HEK293T (cell line): ENCODE measurements around the gene ALKBH5.

Source experiments
- CTCF ChIA-PET: fragments of 350-600 bp; formaldehyde crosslinking; extraction: SDS; loops from one replicate; lab custom pipeline; 2021; ENCODE audit warnings: antibody characterized with exemption, inconsistent platforms; lab: Yijun Ruan, JAX
- POLR2A ChIA-PET: fragments of 350-600 bp; formaldehyde crosslinking; extraction: SDS; loops from one replicate; lab custom pipeline; 2020; ENCODE audit warnings: antibody characterized with exemption, inconsistent platforms; lab: Yijun Ruan, JAX
- DNase-seq: peaks from one replicate; pipeline ENCODE4 v3.0.0; 2012; ENCODE audit warnings: mixed read lengths; ENCODE audit errors: extremely low spot score
- ARNT ChIP-seq: fragments of 450-650 bp; IDR thresholded peaks from 2 replicates; pipeline ENCODE4 v1.6.1; 2017; ENCODE audit warnings: mild to moderate bottlenecking
- BHLHE40 ChIP-seq: fragments of 450-650 bp; IDR thresholded peaks from 2 replicates; pipeline ENCODE4 v1.6.1; 2016; ENCODE audit warnings: mild to moderate bottlenecking, moderate library complexity, borderline replicate concordance
- CTBP1 ChIP-seq: fragments of 450-650 bp; IDR thresholded peaks from 2 replicates; pipeline ENCODE4 v1.6.1; 2016; ENCODE audit warnings: borderline replicate concordance
- ELF4 ChIP-seq: fragments of 450-650 bp; IDR thresholded peaks from 2 replicates; pipeline ENCODE4 v1.6.1; 2017; ENCODE audit warnings: antibody characterized with exemption
- FOXA1 ChIP-seq: fragments of 450-650 bp; IDR thresholded peaks from 2 replicates; pipeline ENCODE4 v1.6.1; 2016; ENCODE audit warnings: mild to moderate bottlenecking
- FOXK2 ChIP-seq: fragments of 450-650 bp; IDR thresholded peaks from 2 replicates; pipeline ENCODE4 v1.6.1; 2016; ENCODE audit warnings: mild to moderate bottlenecking
- FOXM1 ChIP-seq: fragments of 450-650 bp; IDR thresholded peaks from 2 replicates; pipeline ENCODE4 v1.6.1; 2017; ENCODE audit warnings: mild to moderate bottlenecking, borderline replicate concordance
- HDGF ChIP-seq: fragments of 450-650 bp; IDR thresholded peaks from 2 replicates; pipeline ENCODE4 v1.6.1; 2017; ENCODE audit warnings: antibody characterized with exemption, borderline replicate concordance
- L3MBTL2 ChIP-seq: fragments of 450-650 bp; conservative IDR thresholded peaks from 2 replicates; pipeline ENCODE4 v1.6.1; 2016; ENCODE audit warnings: mild to moderate bottlenecking
- LEF1 ChIP-seq: fragments of 450-650 bp; IDR thresholded peaks from 2 replicates; pipeline ENCODE4 v1.6.1; 2017; ENCODE audit warnings: mild to moderate bottlenecking, borderline replicate concordance
- NFRKB ChIP-seq: fragments of 450-650 bp; IDR thresholded peaks from 2 replicates; pipeline ENCODE4 v1.6.1; 2016; ENCODE audit warnings: mild to moderate bottlenecking, moderate library complexity
- PKNOX1 ChIP-seq: fragments of 450-650 bp; IDR thresholded peaks from 2 replicates; pipeline ENCODE4 v1.6.1; 2016
- SP1 ChIP-seq: fragments of 450-650 bp; IDR thresholded peaks from 2 replicates; pipeline ENCODE4 v1.6.1; 2017
- SUZ12 ChIP-seq: fragments of 450-650 bp; IDR thresholded peaks from 2 replicates; pipeline ENCODE4 v1.6.1; 2016; ENCODE audit warnings: mild to moderate bottlenecking
- TARDBP ChIP-seq: fragments of 450-650 bp; IDR thresholded peaks from 2 replicates; pipeline ENCODE4 v1.6.1; 2016
- ZNF384 ChIP-seq: fragments of 450-650 bp; IDR thresholded peaks from 2 replicates; pipeline ENCODE4 v1.6.1; 2016

The ALKBH5 gene

GRCh38 chr17:18252160-18252559 is 68.5 kb downstream of the ALKBH5 start:
- POLR2A ChIA-PET: no interaction called here
- CTCF ChIA-PET: no interaction called here
- no peak for DNase-seq
- no peak for TF ChIP-seq SUZ12
- TF ChIP-seq FOXK2: no peak
- no peak for TF ChIP-seq HDGF
- no peak for TF ChIP-seq LEF1
- no peak for TF ChIP-seq SP1
- no peak for TF ChIP-seq ELF4
- no peak for TF ChIP-seq BHLHE40
- TF ChIP-seq ZNF384: no peak
- no peak for TF ChIP-seq L3MBTL2
- TF ChIP-seq NFRKB: no peak
- TF ChIP-seq FOXM1: no peak
- no peak for TF ChIP-seq TARDBP
- no peak for TF ChIP-seq FOXA1
- TF ChIP-seq ARNT: no peak
- TF ChIP-seq CTBP1: no peak
- TF ChIP-seq PKNOX1: no peak

DNA sequence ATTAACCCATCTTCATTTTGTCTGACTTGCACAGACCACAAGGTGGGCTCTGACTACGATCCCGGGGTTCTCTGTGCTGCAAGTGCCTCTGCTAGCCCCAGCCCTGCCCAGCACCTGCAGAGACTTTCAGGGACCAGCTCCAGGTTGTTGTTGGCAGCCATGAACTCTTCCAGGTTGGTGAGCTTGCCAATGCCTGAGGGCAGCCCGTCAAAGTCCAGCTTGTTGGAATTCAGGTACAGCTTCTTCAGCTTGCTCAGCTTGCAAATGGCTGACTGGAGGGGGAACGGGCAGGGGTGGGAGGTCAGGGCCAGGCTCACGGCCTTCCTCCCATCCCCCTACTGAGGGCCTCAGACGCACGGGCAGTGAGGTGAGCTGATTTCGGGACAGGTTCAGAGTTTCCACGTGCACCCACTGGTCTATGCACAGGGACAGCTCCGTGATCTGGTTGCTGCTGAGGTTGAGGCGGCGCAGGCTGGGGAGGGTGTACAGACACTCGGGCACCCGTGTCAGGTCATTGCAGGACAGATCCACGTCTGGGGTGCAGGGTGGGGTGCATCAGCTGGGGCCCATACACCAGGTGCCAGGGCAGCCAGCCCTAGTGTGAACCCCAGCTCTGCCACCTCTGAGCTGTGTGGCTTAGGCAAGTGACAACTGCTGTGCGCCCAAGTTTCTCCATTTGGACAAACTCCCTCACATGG is 69.7 kb downstream of the ALKBH5 start:
- ChIA-PET POLR2A (interaction anchor here (1.1 kb wide), 1 partner anchor 61 kb away, joined by 3 read pairs; the partner anchor contains the start of gene TOP3A), CTCF (interaction anchor here (0.6 kb wide), 1 partner anchor 105 kb away, joined by 3 read pairs; no protein-coding TSS in a partner anchor)
- no peak for DNase-seq
- no peak for TF ChIP-seq ARNT
- no peak for TF ChIP-seq SUZ12

DNA sequence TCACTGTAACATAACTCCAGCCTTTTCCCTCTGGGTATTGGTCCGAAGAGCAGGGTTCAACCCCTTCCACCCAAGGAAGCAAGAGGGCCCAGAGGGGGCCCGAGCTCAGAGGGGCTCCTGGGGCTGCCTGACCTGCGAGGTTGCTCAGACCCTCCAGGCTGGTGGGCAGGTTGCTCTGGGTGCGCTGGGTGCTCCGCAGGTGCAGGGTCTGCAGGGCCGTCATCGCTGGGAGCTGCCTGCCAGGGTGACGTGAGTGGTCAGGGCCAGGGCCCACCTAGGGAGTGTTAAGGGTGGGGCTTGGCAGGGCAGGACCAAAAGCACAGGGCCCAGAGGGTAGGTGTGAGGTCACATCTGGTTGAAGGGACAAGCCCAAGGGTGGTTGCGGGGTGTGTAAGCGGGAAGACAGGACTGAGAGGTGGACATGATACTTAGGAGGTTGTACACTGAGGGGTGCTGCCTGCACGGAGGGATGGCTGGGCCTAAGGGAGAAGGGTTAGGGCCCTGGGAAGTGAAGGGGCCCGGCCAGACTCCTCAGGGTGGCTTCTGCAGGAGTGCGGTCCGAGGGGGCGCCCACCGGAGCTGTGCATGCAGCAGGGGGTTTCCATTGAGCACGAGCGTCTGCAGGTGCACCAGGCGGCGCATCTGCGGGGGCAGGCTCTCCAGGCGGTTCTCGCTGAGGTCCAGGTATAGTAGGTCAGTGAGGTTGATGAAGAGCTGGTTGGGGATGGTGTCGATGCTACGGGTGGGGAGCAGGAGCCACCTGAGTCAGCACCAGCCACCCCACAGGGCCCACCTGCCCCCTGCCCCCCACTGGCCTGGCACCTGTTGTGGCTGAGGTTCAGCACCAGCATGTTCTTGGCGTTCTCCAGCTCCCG is 70.6 kb downstream of the ALKBH5 start:
- TF ChIP-seq L3MBTL2 (no peak), NFRKB (no peak), SP1 (no peak), SUZ12 (no peak), FOXK2 (no peak), FOXA1 (no peak), ARNT (no peak), ZNF384 (no peak), HDGF (no peak), PKNOX1 (no peak), CTBP1 (no peak), TARDBP (no peak), BHLHE40 (no peak), FOXM1 (no peak), ELF4 (no peak), LEF1 (no peak)
- ChIA-PET POLR2A (interaction anchor here (1.3 kb wide), 1 partner anchor 11 kb away, joined by 7 read pairs; no protein-coding TSS in a partner anchor), CTCF (no interaction called here)
- DNase-seq: no peak

GRCh38 chr17:18254888-18255649 is 71.4 kb downstream of the ALKBH5 start:
- TF ChIP-seq FOXM1: no peak
- TF ChIP-seq TARDBP: no peak
- no peak for DNase-seq
- CTCF ChIA-PET: interaction anchor here (0.6 to 0.8 kb wide), 2 partner anchors 45 to 65 kb away, joined by 3 to 5 read pairs; no protein-coding TSS in a partner anchor
- POLR2A ChIA-PET: interaction anchor here (0.9 to 1.3 kb wide), 2 partner anchors 10 to 29 kb away, joined by 3 to 7 read pairs; no protein-coding TSS in a partner anchor

DNA sequence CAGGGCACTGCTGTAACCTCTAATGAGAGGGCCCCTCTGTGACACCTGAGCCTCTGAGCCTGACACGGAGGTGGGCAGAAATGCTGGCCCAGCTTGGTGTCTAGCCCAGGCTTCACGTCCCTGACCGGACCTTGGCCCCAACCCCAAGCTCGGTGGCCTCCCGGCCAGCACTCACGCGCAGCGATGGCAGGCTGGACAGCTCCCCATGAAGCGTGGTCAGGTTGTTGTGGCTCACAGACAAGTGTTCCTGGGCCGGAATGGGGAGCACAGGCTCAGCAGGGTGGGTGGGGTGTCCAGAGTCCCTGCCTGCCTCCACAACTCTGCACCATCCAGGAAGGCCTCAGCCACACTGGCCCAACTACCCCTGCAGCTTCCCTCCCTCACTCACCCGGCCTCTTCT is 72.7 kb downstream of the ALKBH5 start:
- ChIA-PET POLR2A (interaction anchor here (0.7 to 1.2 kb wide), 2 partner anchors 25 to 32 kb away, joined by 3 read pairs; no protein-coding TSS in a partner anchor), CTCF (no interaction called here)
- TF ChIP-seq FOXK2 (no peak), TARDBP (no peak), L3MBTL2 (no peak), SP1 (no peak), SUZ12 (no peak), CTBP1 (no peak), ELF4 (no peak), ARNT (no peak), FOXM1 (no peak), NFRKB (no peak), FOXA1 (no peak), PKNOX1 (no peak)
- no peak for DNase-seq

- CTCF ChIA-PET: no interaction called here
- no peak for DNase-seq
- TF ChIP-seq BHLHE40: no peak
- TF ChIP-seq ZNF384: no peak
- TF ChIP-seq TARDBP: no peak
- no peak for TF ChIP-seq SUZ12
- no peak for TF ChIP-seq NFRKB
- TF ChIP-seq SP1: no peak
- TF ChIP-seq L3MBTL2: no peak
- no peak for TF ChIP-seq FOXM1
- TF ChIP-seq ELF4: no peak
- TF ChIP-seq HDGF: no peak
- no peak for TF ChIP-seq LEF1
- no peak for TF ChIP-seq FOXA1
- TF ChIP-seq ARNT: no peak
- no peak for TF ChIP-seq PKNOX1
- no peak for TF ChIP-seq FOXK2
- TF ChIP-seq CTBP1: no peak
- POLR2A ChIA-PET: interaction anchor here (1.2 kb wide), 1 partner anchor 32 kb away, joined by 3 read pairs; no protein-coding TSS in a partner anchor
These were observed 73.1 kb downstream of the ALKBH5 start for GRCh38 chr17:18256776-18257175.
